Upper lobe of left lung (tissue), 4 donors: ENCODE data around the gene RYR3.

Experiments used
- CTCF ChIP-seq, 6 experiments: fragments of 450-650 bp in 4 of 6; fragments of 200-600 bp in 2 of 6; sonication (generic) in 2 of 6; IDR thresholded peaks; one replicate each; pipeline ENCODE4 v1.5.1; 2016 to 2019; ENCODE audit warnings: antibody characterized with exemption in 6 of 6
- EP300 ChIP-seq, 4 donors: sonication (generic); formaldehyde crosslinking; IDR thresholded peaks; one replicate each; pipeline ENCODE4 v1.5.1; 2017; ENCODE audit warnings: antibody characterized with exemption in 4 of 4, control low read depth in 2 of 4
- POLR2A ChIP-seq, 4 donors: fragments of 450-650 bp; IDR thresholded peaks; one replicate each; pipeline ENCODE4 v1.5.1; 2016 to 2017; ENCODE audit warnings: antibody characterized with exemption in 4 of 4, mild to moderate bottlenecking in 2 of 4

DNA sequence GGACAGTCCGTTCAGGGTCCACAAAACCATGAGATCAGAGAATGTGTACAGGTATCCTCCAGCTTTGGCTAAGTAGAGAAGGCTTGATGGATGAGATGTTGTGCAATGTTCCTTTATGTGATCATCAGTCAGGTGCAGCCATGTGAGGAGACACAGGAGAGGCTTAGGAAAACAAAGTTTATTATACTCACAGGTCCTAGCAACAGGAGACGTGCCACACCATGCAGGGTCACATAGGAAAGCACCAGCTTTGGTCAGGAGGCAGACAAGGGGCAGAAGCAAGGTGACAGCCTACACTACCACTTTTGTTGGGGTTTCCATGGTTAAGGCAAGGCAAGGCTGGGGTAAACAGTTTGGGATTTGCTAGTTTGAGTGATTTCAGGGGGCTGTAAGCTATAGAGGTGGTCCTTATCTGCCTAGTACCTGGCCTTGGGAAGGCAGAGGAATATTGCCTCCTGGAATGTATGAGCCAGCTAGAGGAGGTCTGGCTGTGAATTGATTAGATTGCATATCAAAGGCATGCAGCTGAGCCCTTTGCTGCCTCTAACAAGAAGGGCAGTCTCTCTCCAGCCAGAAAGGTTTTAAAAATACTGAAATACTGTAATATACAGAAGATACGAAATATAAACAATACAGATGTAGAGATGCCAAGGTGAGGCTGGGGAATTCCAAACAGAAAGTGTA lies 248.6 kb downstream of the RYR3 start:
- TF ChIP-seq CTCF (IDR thresholded peaks at IDR 0.05) (no peak), POLR2A (IDR thresholded peaks at IDR 0.05) (no peak), EP300 (IDR thresholded peaks at IDR 0.05) (no peak)
